ENCODE data around the gene CAMK2G.

Gene CAMK2G

DNA sequence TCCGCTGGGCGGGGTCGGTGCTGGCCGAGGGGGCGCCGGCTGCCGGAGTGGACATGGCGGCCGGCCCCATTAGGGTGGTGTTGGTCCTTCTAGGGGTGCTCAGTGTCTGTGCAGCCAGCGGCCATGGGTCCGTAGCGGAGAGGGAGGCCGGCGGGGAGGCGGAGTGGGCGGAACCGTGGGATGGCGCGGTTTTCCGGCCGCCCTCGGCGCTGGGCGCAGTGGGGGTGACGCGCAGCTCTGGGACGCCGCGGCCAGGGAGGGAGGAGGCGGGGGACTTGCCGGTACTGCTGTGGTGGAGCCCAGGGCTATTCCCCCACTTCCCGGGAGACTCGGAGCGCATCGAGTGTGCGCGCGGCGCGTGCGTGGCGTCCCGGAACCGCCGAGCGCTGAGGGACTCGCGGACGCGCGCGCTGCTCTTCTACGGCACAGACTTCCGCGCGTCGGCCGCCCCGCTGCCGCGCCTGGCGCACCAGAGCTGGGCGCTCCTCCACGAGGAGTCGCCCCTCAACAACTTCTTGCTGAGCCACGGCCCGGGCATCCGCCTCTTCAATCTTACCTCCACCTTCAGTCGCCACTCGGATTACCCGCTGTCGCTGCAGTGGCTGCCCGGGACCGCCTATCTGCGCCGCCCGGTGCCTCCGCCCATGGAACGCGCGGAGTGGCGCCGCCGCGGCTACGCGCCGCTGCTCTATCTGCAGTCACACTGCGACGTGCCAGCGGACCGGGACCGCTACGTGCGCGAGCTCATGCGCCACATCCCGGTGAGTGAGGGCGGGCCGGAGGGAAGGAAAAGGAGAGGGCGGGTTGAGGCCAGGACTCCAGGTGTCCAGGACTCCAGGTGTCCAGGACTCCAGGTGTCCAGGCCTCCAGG, 101.8 kb downstream of the CAMK2G start:
- peak; percentile 79 for ATAC-seq
- 0 out of 2 replicates have a peak, but pooled peaks have one; percentile 76 for TF ChIP-seq PATZ1 (CRISPR knock-in tag; IDR thresholded peaks at IDR 0.05; ENCODE audit: borderline replicate concordance)
- TF ChIP-seq, protein P1, sequence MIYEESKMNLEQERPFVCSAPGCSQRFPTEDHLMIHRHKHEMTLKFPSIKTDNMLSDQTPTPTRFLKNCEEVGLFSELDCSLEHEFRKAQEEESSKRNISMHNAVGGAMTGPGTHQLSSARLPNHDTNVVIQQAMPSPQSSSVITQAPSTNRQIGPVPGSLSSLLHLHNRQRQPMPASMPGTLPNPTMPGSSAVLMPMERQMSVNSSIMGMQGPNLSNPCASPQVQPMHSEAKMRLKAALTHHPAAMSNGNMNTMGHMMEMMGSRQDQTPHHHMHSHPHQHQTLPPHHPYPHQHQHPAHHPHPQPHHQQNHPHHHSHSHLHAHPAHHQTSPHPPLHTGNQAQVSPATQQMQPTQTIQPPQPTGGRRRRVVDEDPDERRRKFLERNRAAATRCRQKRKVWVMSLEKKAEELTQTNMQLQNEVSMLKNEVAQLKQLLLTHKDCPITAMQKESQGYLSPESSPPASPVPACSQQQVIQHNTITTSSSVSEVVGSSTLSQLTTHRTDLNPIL (CRISPR knock-in tag; IDR thresholded peaks at IDR 0.05; ENCODE audit: low read depth) = no peak
- TF ChIP-seq PPARA (CRISPR knock-in tag; IDR thresholded peaks at IDR 0.05; ENCODE audit: borderline replicate concordance) = no peak
- TF ChIP-seq SNAI2 (CRISPR knock-in tag; IDR thresholded peaks at IDR 0.05) = no peak
- TF ChIP-seq ISL1 (CRISPR knock-in tag; IDR thresholded peaks at IDR 0.05) = no peak
- no peak for TF ChIP-seq TCF4 (CRISPR knock-in tag; IDR thresholded peaks at IDR 0.05; ENCODE audit: borderline replicate concordance)
- no peak for TF ChIP-seq BACH2 (CRISPR knock-in tag; IDR thresholded peaks at IDR 0.05; ENCODE audit: borderline replicate concordance)
- 0 out of 2 replicates have a peak, but pooled peaks have one; percentile 46 for TF ChIP-seq ZNF565 (CRISPR knock-in tag; conservative IDR thresholded peaks at IDR 0.05; ENCODE audit: low read depth)
- peak; percentile 50; the same call in 1 of the 2 replicates for TF ChIP-seq RARB (CRISPR knock-in tag; IDR thresholded peaks at IDR 0.05)
- TF ChIP-seq ZFP30 (CRISPR knock-in tag; IDR thresholded peaks at IDR 0.05) = no peak
- TF ChIP-seq, protein P2, sequence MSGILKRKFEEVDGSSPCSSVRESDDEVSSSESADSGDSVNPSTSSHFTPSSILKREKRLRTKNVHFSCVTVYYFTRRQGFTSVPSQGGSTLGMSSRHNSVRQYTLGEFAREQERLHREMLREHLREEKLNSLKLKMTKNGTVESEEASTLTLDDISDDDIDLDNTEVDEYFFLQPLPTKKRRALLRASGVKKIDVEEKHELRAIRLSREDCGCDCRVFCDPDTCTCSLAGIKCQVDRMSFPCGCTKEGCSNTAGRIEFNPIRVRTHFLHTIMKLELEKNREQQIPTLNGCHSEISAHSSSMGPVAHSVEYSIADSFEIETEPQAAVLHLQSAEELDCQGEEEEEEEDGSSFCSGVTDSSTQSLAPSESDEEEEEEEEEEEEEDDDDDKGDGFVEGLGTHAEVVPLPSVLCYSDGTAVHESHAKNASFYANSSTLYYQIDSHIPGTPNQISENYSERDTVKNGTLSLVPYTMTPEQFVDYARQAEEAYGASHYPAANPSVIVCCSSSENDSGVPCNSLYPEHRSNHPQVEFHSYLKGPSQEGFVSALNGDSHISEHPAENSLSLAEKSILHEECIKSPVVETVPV (CRISPR knock-in tag; IDR thresholded peaks at IDR 0.05) = no peak
- TF ChIP-seq ZNF70 (CRISPR knock-in tag; IDR thresholded peaks at IDR 0.05) = no peak
- peak; percentile 97 for TF ChIP-seq GLIS3 (CRISPR knock-in tag; IDR thresholded peaks at IDR 0.05)
- 0 out of 2 replicates have a peak, but pooled peaks have one; percentile 42 for TF ChIP-seq ESRRG (CRISPR knock-in tag; IDR thresholded peaks at IDR 0.05)
- TF ChIP-seq CSDC2 (CRISPR knock-in tag; IDR thresholded peaks at IDR 0.05) = 0 out of 2 replicates have a peak, but pooled peaks have one; percentile 26
- no peak; the same call in 1 of the 2 replicates for TF ChIP-seq ARNTL (CRISPR knock-in tag; IDR thresholded peaks at IDR 0.05; ENCODE audit: borderline replicate concordance, low read depth)
- TF ChIP-seq ZNF8 (CRISPR knock-in tag; IDR thresholded peaks at IDR 0.05) = no peak
- TF ChIP-seq TSHZ2 (CRISPR knock-in tag; IDR thresholded peaks at IDR 0.05) = peak; percentile 65; the same call in 1 of the 2 replicates
- TF ChIP-seq, protein P3, sequence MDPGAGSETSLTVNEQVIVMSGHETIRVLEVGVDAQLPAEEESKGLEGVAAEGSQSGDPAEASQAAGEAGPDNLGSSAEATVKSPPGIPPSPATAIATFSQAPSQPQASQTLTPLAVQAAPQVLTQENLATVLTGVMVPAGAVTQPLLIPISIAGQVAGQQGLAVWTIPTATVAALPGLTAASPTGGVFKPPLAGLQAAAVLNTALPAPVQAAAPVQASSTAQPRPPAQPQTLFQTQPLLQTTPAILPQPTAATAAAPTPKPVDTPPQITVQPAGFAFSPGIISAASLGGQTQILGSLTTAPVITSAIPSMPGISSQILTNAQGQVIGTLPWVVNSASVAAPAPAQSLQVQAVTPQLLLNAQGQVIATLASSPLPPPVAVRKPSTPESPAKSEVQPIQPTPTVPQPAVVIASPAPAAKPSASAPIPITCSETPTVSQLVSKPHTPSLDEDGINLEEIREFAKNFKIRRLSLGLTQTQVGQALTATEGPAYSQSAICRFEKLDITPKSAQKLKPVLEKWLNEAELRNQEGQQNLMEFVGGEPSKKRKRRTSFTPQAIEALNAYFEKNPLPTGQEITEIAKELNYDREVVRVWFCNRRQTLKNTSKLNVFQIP (CRISPR knock-in tag; IDR thresholded peaks at IDR 0.05; ENCODE audit: borderline replicate concordance, low read depth) = no peak
- no peak for TF ChIP-seq OSR1 (CRISPR knock-in tag; IDR thresholded peaks at IDR 0.05)
- peak; percentile 38; the same call in 1 of the 2 replicates for TF ChIP-seq ZC3H10 (CRISPR knock-in tag; IDR thresholded peaks at IDR 0.05)

DNA sequence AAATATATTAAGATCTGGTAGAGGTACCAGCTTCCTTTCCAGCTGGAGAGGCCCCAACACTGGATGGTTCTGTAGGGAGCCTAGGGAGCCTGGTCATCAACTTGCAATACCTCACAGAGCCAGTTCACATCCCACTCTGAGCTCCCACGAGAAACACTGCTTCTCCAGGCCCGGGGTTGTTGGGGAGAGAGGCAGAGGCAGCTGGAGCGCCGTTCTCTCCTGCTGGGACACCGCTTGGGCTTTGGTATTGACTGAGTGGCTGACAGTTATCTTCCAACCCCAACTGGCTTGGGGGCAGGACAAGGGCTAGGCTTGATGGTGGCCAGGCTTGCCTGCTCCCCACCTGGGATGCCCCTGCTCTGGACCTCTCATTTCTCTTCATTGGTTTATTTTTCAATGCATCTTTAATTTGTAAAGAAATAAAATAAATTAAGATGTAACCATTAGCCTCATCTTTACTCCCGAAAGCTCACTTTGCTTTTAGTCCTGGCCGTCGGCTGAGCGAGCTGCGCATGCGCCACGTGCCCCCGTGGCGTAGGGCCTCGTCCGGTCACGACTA, 102.6 kb downstream of the CAMK2G start:
- peak; percentile 34 for ATAC-seq
- TF ChIP-seq ESRRG (CRISPR knock-in tag; IDR thresholded peaks at IDR 0.05) (no peak), OSR1 (CRISPR knock-in tag; IDR thresholded peaks at IDR 0.05) (no peak), ZNF565 (CRISPR knock-in tag; conservative IDR thresholded peaks at IDR 0.05; ENCODE audit: low read depth) (no peak), PATZ1 (CRISPR knock-in tag; IDR thresholded peaks at IDR 0.05; ENCODE audit: borderline replicate concordance) (no peak), ZFP30 (CRISPR knock-in tag; IDR thresholded peaks at IDR 0.05) (no peak), PPARA (CRISPR knock-in tag; IDR thresholded peaks at IDR 0.05; ENCODE audit: borderline replicate concordance) (no peak), ZNF8 (CRISPR knock-in tag; IDR thresholded peaks at IDR 0.05) (no peak), GLIS3 (CRISPR knock-in tag; IDR thresholded peaks at IDR 0.05) (no peak), ZNF70 (CRISPR knock-in tag; IDR thresholded peaks at IDR 0.05) (no peak), ARNTL (CRISPR knock-in tag; IDR thresholded peaks at IDR 0.05; ENCODE audit: borderline replicate concordance, low read depth) (no peak), TCF4 (CRISPR knock-in tag; IDR thresholded peaks at IDR 0.05; ENCODE audit: borderline replicate concordance) (no peak), ZFP3 (CRISPR knock-in tag; IDR thresholded peaks at IDR 0.05) (no peak)
- TF ChIP-seq, protein P2 (CRISPR knock-in tag; IDR thresholded peaks at IDR 0.05) = no peak
